Naive B cell (primary cell): ENCODE results near the gene NOL4L. TPM values are rescaled to one million over a fixed set of nuclear protein-coding genes. Genes with fewer than 3 reads are reported as not detected.
"Not testable (repeated sequence)": the region's sequence is repeated elsewhere in the genome, so short reads cannot be mapped to it uniquely, and the experiment has no call there.

Experiments
- ATAC-seq, 2 donors: fragments of 150-1000 bp; cut with Tn5 transposase; 2 replicates each; pipeline ENCODE4 v1.10.0; 2021; ENCODE audit warnings: low read depth in 2 of 2, mild to moderate bottlenecking in 2 of 2, moderate library complexity in 2 of 2
- DNase-seq: peaks from one replicate; pipeline ENCODE4 v3.0.0; 2022
- H3K27ac Mint-ChIP-seq, 6 donors: one replicate each; pipeline ENCODE4 v1.8.0; 2020 to 2022; ENCODE audit warnings: mild to moderate bottlenecking in 6 of 6, mixed read lengths in 6 of 6, moderate library complexity in 5 of 6, inconsistent platforms in 2 of 6
- H3K27me3 Mint-ChIP-seq, 3 donors: one replicate each; pipeline ENCODE4 v1.8.0; 2021 to 2022; ENCODE audit warnings: mixed read lengths in 3 of 3, mild to moderate bottlenecking in 1 of 3
- H3K36me3 Mint-ChIP-seq, 2 donors: one replicate each; pipeline ENCODE4 v1.8.0; 2020 to 2022; ENCODE audit warnings: mixed read lengths in 2 of 2, inconsistent platforms in 1 of 2, mild to moderate bottlenecking in 1 of 2
- H3K4me1 Mint-ChIP-seq, 3 donors: one replicate each; pipeline ENCODE4 v1.8.0; 2020 to 2022; ENCODE audit warnings: mixed read lengths in 3 of 3, inconsistent platforms in 1 of 3, mild to moderate bottlenecking in 1 of 3, moderate library complexity in 1 of 3
- H3K4me3 Mint-ChIP-seq, 8 donors: one replicate each; pipeline ENCODE4 v1.8.0; 2020 to 2022; ENCODE audit warnings: mild to moderate bottlenecking in 8 of 8, mixed read lengths in 8 of 8, moderate library complexity in 8 of 8, inconsistent platforms in 2 of 8
- H3K9me3 Mint-ChIP-seq, 7 donors: one replicate each; pipeline ENCODE4 v1.8.0; 2020 to 2022; ENCODE audit warnings: mixed read lengths in 7 of 7, mild to moderate bottlenecking in 5 of 7, inconsistent platforms in 2 of 7, moderate library complexity in 1 of 7
- polyA plus RNA-seq, 6 donors: library from polyadenylated mRNA; unstranded; fragments of 300-500 nt; fragmentation: Illumina TruSeq; gene quantifications; one replicate each; pipeline ENCODE4 v1.2.3, GENCODE V29; 2021; ENCODE audit warnings: low read depth in 6 of 6

Gene NOL4L
- polyA plus RNA-seq, 6 donors from 2014 or later = 1.3 to 4.2 (median 1.5) TPM; not detected in 1

DNA sequence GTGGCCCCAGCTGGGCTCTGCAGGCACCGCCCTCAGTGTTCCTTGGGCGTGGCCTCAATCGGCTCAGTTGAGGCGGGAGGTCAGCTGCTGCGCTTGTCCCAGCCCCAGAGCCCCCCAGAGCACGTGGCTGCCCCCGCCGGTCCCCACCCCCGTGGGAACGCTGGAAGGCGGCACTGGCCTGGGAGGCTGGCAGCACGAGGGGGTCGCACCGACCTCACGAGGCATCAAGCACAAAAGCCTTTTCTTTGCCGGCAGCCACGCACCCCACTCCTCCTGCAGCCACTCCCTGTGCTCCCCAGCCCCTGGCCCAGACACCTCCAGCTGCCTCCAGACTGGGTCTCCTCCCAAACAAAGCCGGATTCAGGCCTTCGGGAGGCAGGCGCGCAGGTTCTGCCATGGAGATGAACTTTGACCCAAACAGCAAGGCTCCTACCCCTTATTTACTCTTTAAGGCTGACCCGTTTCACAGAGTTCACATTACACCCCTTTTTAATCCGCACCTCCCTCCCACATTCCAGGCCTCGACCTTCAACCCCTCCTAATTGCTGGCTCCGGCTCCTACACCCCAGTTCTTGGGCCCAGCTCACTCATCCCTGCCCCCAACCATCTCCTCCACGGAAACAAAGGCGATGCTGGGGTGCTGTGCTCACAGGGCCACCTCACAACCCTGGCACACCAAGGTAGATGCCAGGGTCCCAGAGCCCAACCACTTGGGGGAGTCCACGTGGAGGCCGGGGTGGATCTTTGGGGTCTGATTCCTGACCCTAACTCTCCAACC lies 111.7 kb downstream of the NOL4L start:
- H3K4me3 Mint-ChIP-seq = no peak overlapping the region
- DNase-seq (no peak), ATAC-seq (no peak)
- H3K4me1 Mint-ChIP-seq = peaks cover 13 to 28% (median 27%) of the 10 kb centered on the region in 3 donors
- H3K27ac Mint-ChIP-seq = no peak overlapping the region
- H3K36me3 Mint-ChIP-seq = no peaks in the 10 kb centered on the region
- H3K27me3 Mint-ChIP-seq = no peaks in the 10 kb centered on the region
- H3K9me3 Mint-ChIP-seq = no peaks in the 10 kb centered on the region

DNA sequence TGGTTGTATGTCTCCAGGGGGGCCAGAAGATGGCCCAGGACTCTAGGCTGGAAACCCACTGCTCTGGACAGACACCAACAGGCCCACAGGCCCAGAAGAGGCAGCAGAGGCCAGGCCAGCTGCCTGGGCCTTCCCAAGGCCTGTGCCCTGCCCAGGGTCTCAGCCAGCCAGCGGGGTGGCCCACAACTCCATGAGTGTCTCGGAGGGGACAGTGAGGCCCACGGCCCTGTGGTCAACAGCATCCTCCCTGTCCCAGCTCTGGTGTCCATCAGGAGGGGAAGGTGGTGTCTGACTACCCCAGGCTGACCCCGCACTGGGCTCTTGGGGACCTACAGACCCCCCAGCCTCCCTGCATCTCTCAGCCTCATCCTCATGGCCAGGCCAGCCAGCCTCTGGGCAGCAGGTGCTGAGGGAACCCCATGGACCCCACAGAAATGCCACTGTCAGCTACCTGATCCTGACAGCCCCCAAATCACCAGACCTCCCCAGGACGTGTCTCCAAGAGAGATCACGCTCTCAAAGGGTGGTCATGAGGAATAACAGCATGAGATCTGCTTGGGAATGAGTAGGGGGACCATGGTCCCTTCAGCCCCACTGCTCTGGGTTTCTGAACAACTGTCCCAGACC lies 112.4 kb downstream of the NOL4L start:
- DNase-seq (no peak), ATAC-seq (no peak)
- H3K27ac Mint-ChIP-seq = no peak overlapping the region
- no peaks in the 10 kb centered on the region for H3K36me3 Mint-ChIP-seq
- H3K4me3 Mint-ChIP-seq = no peak overlapping the region
- H3K4me1 Mint-ChIP-seq = peaks cover 13 to 27% (median 23%) of the 10 kb centered on the region in 3 donors
- no peaks in the 10 kb centered on the region for H3K27me3 Mint-ChIP-seq
- no peaks in the 10 kb centered on the region for H3K9me3 Mint-ChIP-seq

DNA sequence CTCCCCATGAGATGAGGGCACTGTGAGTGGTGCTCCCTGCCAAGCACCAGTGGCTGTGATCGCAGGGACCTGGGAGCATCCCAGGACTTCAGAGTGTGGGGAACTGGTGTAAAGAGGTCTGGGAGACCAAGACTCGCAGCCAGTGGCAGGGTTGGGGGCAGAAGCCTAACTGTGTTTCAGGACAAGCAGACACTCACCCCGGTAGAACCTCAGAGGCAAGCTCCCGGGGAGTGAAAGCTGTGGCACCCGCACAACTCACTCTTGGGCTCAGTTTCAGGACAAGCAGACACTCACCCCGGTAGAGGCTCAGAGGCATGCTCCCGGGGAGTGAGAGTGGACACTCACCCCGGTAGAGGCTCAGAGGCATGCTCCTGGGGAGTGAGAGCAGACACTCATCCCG lies 114.2 kb downstream of the NOL4L start:
- DNase-seq (no peak), ATAC-seq (no peak)
- H3K4me1 Mint-ChIP-seq = peaks cover 10 to 24% (median 17%) of the 10 kb centered on the region in 3 donors
- H3K4me3 Mint-ChIP-seq = peak overlapping the region in 1 of 8 donors; percentile 25
- no peaks in the 10 kb centered on the region for H3K36me3 Mint-ChIP-seq
- H3K27me3 Mint-ChIP-seq = no peaks in the 10 kb centered on the region
- no peak overlapping the region for H3K27ac Mint-ChIP-seq
- no peaks in the 10 kb centered on the region for H3K9me3 Mint-ChIP-seq

DNA sequence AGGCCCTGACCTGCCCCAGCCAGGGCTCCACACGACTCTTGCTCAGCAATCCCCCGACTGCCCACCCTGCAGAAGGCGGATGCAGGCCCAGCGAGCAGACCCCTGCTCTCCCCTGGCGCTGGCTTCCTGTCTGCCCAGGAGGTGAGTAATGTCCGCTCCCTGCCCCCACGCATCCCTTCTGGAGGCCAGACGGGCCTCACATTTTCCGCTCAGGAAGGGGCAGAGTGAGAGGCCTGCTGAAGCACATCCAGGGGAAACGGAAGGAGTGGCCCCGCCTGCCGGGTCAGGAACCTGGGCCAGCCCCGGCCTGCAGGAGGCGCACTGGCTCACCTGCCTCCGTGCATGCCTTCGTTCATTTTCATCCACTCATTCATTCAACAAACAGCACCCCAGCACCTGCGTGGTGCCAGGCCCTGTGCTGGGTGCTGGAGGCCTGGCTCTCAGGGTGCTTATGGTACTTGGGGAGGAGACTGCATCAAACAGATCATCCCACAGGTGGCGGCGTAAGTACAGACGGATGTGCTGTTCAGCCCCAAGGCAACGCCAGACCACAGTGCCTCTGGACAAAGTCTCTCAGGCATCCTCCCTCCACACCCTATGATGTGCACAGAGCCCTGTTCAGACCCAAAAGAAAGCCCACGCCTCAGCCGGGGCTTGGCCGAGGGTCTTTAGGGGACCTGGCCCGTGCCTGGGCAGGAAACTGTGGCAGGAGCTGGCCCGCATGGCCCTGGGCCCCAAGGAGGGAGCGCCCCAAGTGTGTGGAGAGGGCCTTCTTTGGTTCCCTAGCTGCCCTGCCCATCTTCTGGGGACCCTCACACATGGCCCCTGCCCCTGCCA lies 114.9 kb downstream of the NOL4L start:
- DNase-seq (no peak), ATAC-seq (peak; percentile 61 to 67)
- Mint-ChIP-seq H3K36me3 (no peaks in the 10 kb centered on the region), H3K27me3 (no peaks in the 10 kb centered on the region), H3K4me1 (peaks cover 4 to 17% (median 11%) of the 10 kb centered on the region in 3 donors), H3K9me3 (no peaks in the 10 kb centered on the region), H3K27ac (no peak overlapping the region), H3K4me3 (no peak overlapping the region)

DNA sequence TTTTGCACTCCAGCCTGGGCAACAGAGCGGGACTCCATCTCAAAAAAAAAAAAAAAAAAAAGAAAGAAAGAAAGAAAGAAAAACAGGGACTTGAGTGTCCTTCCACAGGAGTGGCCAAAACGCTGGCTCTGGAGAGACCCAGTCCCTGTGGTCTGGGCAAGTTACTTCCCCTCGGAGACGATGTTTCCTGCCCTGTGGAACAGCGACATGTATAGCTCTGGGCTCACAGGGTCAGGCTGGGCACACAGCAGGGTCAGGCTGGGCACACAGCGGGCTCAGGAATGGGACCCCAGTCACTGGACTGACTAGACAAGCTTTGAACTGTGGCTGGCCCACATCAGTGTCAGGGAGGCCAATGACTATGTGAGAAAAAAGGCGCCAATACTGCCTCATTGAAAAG lies 116.3 kb downstream of the NOL4L start:
- Mint-ChIP-seq H3K27ac (peak overlapping the region in 2 of 6 donors; percentile 9 to 47), H3K9me3 (no peaks in the 10 kb centered on the region), H3K4me1 (peaks cover 4 to 12% (median 8%) of the 10 kb centered on the region in 3 donors), H3K27me3 (no peaks in the 10 kb centered on the region), H3K36me3 (no peaks in the 10 kb centered on the region), H3K4me3 (no peak overlapping the region)
- no peak for ATAC-seq
- no peak for DNase-seq

DNA sequence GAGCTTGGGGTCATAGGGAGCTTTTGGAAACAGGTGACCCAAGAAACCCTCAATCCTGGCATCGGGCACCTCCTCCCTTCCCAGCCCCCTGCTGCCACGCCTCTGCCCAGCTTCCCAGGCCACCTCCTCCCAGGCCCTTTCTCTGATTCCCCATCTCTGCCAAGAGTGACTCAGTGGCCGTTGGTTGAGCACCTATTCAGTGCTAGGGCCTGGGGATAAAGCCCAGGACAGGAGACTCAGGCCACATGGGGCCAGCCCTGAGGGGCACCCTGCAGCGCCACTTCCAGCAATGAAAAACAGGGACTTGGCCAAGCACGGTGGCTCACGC lies 116.9 kb downstream of the NOL4L start:
- Mint-ChIP-seq H3K27me3 (no peaks in the 10 kb centered on the region), H3K9me3 (no peaks in the 10 kb centered on the region), H3K27ac (no peak overlapping the region), H3K4me1 (peaks cover 4 to 12% (median 8%) of the 10 kb centered on the region in 3 donors), H3K36me3 (no peaks in the 10 kb centered on the region), H3K4me3 (no peak overlapping the region)
- no peak for DNase-seq
- ATAC-seq = no peak

DNA sequence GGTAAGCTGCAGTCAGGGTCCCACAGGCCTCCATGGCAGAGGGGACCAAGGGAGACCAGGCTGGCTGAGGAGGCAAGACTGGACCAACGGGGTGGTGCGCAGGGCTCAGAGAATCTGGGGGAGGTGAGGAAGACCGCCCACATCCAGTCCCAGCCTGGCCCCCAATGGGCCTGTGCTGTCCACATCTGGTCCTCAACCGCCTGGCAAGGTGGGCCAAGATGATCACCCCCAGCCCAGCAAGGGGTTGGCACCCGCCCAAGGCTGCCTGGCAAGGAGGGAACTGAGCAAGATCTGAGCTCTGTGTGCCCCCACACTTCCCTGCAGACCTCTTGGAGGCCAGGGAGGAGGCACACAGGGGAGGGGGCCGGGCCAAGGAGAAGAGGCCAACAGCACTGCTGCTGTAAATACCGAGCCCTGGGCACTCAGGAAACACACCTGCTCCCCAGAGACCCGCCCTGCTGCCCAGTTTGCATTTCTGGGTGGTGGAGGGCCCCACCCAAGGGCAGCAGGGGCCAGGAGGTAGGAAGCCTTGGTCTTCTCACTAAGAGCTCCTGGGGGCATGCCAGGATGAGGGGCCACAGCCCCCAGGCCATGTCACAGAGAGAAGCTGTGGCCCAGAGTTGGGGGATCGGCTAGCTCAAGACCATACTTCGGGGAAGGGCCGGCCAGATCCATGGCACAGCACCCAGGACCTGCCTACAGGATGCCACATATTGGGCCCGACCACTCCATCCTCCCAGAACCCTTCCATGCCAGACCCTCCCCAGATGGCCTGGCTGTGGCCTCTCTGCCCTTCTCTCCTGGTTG lies 117.4 kb downstream of the NOL4L start:
- ATAC-seq (no peak), DNase-seq (no peak)
- H3K4me3 Mint-ChIP-seq = peak overlapping the region in 1 of 8 donors; percentile 51
- no peaks in the 10 kb centered on the region for H3K27me3 Mint-ChIP-seq
- peaks cover 4 to 12% (median 8%) of the 10 kb centered on the region in 3 donors for H3K4me1 Mint-ChIP-seq
- H3K9me3 Mint-ChIP-seq = no peaks in the 10 kb centered on the region
- no peaks in the 10 kb centered on the region for H3K36me3 Mint-ChIP-seq
- H3K27ac Mint-ChIP-seq = no peak overlapping the region

DNA sequence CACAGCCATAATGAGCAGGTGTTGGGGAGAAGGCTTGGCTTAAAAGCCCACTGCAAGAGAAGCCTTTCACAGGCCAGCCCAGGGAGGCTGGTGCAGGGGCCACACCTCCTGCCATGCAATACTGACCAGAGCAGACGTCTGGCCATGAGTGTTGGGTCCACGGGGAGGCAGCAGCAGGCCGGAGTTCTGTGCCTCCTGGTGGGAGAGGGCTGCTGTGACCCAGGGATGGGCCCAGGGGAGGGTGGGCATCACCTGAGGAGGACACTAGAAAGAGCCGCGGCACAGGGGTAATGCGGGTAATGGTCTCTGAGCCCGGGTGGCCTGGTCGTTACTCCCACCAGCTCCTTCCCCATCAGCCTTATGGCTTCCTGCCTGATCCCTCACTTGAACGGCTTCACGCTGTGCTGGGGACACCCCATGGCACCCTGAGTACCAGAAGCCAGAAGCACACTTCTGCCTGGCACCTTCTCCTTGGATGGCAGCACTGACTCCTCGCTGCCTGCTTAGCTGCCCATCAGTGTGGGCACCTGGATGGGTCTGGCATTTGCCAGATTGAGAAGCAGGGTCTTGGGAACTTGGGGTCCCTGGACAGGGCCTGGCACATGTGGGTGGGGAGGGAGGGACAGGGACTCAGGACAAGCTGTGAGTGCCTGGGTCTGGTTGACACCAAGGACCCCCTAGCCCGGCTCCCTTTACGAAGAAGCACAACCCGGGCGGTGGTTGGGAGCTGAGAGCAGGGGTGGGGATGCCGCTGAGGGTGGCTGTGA lies 118.2 kb downstream of the NOL4L start:
- Mint-ChIP-seq H3K4me1 (peaks cover 4 to 12% (median 8%) of the 10 kb centered on the region in 3 donors), H3K9me3 (no peaks in the 10 kb centered on the region), H3K4me3 (peak overlapping the region in 1 of 8 donors; percentile 51), H3K27ac (no peak overlapping the region), H3K36me3 (no peaks in the 10 kb centered on the region), H3K27me3 (no peaks in the 10 kb centered on the region)
- no peak for DNase-seq
- no peak for ATAC-seq

DNA sequence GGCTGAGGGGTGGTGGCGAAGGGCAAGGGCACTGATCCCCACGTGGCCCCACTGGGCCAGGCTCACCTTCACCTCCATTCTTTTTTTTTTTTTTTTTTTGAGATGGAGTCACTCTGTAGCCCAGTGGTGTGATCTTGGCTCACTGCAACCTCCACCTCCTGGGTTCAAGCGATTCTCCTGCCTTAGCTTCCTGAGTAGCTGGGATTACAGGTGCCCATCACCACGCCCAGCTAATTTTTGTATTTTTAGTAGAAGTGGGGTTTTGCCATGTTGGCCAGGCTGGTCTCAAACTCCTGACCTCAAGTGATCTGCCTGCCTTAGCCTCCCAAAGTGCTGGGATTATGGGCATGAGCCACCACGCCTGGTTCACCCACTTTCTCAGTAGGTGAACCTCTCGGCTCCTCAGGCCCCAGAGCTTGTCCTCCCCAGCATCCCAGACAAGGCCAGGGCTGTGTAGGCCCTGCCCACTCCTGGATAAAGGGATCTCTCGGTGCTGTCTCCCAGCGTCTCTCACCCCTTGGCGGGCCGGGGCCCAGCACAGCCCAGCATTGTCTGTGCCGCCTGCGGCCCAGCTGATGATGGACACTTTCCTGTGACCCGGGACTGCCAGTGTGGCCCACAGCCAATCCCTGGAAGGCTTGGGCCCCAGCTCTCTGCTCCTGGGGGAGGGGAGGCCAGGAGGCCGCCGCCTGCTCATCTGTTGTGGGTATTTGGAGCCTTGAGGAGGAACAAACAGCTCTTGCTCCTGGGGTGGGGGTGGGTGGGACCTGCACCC lies 119.0 kb downstream of the NOL4L start:
- DNase-seq, H3K27ac Mint-ChIP-seq, ATAC-seq: not testable (repeated sequence)

DNA sequence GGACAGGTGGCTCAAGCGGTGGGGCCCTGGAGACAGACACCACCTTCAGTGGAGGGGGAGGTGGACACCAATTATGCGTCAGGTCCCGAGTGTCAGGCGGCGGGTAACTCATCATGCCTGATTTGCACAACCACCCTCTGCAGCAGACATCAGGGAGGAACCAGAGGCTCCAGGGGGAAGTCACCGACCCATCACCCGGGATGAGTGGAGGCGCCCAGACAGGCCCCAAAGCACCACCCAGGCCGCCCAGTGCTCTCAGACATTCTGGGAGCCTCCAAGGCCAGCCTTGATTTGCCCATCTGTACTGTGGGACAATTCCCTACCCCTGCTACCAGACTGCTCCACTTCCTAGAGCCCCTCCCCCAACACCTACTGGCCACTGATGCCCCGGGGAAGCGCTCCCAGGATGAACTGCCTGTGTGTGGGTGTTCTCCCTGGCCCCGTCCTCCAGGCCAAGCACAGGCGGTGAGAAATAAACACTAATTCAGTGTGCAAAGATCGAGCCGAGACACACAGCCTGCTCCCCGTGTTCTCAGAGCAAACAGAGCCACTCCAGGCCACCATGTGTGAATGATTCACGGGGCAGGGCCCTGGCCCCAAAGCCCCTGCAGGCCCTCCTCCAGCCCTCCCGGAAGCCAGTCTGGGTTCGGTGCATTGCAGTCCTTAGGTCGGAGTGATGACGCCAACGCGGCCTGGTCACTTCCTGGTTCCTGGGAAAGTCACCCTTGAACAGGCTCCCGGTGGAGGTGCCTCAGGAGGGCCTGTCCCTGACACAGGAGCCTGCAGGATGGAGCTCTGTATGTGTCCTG lies 119.8 kb downstream of the NOL4L start:
- no peaks in the 10 kb centered on the region for H3K9me3 Mint-ChIP-seq
- ATAC-seq (no peak), DNase-seq (no peak)
- H3K36me3 Mint-ChIP-seq = no peaks in the 10 kb centered on the region
- H3K27me3 Mint-ChIP-seq = no peaks in the 10 kb centered on the region
- peak overlapping the region in 2 of 6 donors; percentile 12 to 38 for H3K27ac Mint-ChIP-seq
- H3K4me1 Mint-ChIP-seq = peaks cover 4 to 9% (median 6%) of the 10 kb centered on the region in 3 donors
- no peak overlapping the region for H3K4me3 Mint-ChIP-seq

More for the DNA sequence above, 119.0 kb downstream of the NOL4L start:
- H3K36me3 Mint-ChIP-seq, H3K4me3 Mint-ChIP-seq, H3K9me3 Mint-ChIP-seq, H3K27me3 Mint-ChIP-seq: not testable (repeated sequence)
- peaks cover 4 to 12% (median 8%) of the 10 kb centered on the region in 3 donors for H3K4me1 Mint-ChIP-seq

DNA sequence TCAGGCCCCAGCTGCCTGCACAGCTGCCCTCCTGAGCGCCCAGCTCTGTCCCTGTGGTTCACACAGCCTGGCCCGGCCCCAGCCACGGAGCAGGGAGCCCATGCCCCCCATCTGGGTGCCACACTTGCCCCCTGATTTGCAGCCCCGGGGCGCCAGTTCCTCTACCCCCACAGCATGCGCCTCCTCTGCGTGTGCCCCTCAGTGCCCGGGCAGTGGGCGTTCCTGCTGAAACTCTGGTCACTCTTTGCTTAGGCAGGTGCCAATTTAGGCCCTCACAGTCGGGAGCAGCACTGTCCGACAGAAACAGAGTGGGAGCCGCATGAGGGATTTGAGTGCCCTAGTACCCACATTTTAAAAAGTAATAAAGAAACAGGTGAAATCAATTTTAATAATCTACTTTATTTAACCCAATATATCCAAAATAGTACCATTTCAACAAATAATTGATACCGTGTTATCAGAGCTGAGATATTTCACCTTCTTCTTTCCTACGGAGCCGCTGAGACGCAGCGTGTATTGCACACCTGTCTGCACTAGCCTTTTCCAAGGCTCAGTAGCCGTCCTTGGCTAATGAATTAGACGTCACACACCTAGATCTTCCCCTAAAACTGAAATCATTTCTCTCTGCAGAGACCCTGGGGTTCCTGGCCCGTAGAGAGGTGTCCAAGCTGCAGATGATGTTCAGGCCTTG lies 120.6 kb downstream of the NOL4L start:
- Mint-ChIP-seq H3K4me3 (no peak overlapping the region), H3K36me3 (no peaks in the 10 kb centered on the region), H3K27me3 (no peaks in the 10 kb centered on the region), H3K27ac (peak overlapping the region in 1 of 6 donors; percentile 38), H3K9me3 (no peaks in the 10 kb centered on the region), H3K4me1 (peaks cover 4 to 6% (median 4%) of the 10 kb centered on the region in 3 donors)
- no peak for ATAC-seq
- DNase-seq = no peak
